ENCODE measurements around the gene HOXB9. TPM values are rescaled to one million over a fixed set of nuclear protein-coding genes. Genes with fewer than 3 reads are reported as not detected.

The HOXB9 gene
- total RNA-seq, 1 experiment from 2014 or later: not detected

DNA sequence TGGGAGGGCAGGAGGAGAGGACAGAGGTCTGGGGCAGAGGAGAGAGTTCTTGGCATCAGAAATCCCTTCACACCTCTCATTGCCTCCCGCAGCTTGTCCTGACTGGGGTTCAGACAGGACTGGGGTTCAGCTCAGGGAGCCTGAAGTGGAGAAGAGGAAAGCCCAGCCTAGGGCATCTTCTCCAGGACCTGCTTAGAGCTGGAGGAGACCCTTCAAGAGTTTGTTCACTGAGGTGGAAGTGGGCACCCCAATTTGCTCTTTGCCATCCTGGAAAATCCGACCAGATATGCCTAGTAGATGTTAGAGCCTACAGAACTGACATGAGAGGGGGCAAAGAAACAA, 38.1 kb downstream of the HOXB9 start:
- Histone ChIP-seq H4K20me1 (ENCODE audit: control insufficient read depth, insufficient read depth, insufficient read length) (no peaks in the 10 kb centered on the region), H4K8ac (replicated peaks; ENCODE audit: insufficient read length, low read depth, low read length) (no peak overlapping the region), H2BK20ac (ENCODE audit: low read depth, low read length, poor library complexity, severe bottlenecking) (no peak overlapping the region), H3K9ac (ENCODE audit: extremely low read depth, insufficient read length, low read length) (no peak overlapping the region), H3K79me1 (ENCODE audit: insufficient read depth, low read depth, low read length, poor library complexity, severe bottlenecking) (no peaks in the 10 kb centered on the region), H3K23me2 (ENCODE audit: insufficient read length, low read depth, low read length, poor library complexity, severe bottlenecking) (peaks cover 3% of the 10 kb centered on the region), H3K56ac (ENCODE audit: insufficient read length, low read depth, low read length) (no peak overlapping the region), H3K9me3 (ENCODE audit: control insufficient read depth, low read depth, low read length) (no peaks in the 10 kb centered on the region), H3K27me3 (ENCODE audit: insufficient read depth, low read length) (peaks cover 100% of the 10 kb centered on the region), H3K4me1 (ENCODE audit: insufficient read depth, low read length) (no peaks in the 10 kb centered on the region), H2BK15ac (ENCODE audit: low read depth, low read length) (no peak overlapping the region), H3K23ac (ENCODE audit: insufficient read length, low read depth, low read length) (no peak overlapping the region), H2BK120ac (ENCODE audit: low read depth, low read length, poor library complexity, severe bottlenecking) (no peak overlapping the region), H4K5ac (ENCODE audit: insufficient read length, low read depth, low read length) (no peak overlapping the region), H3K18ac (ENCODE audit: insufficient read length, low read depth, low read length) (no peak overlapping the region), H3K79me2 (ENCODE audit: insufficient read depth, low read length) (no peaks in the 10 kb centered on the region), H3K14ac (ENCODE audit: insufficient read depth, low read length) (no peak overlapping the region), H2AK5ac (ENCODE audit: insufficient read length, low read length) (no peak overlapping the region), H3K27ac (ENCODE audit: insufficient read length, low read depth, low read length) (no peak overlapping the region), H2BK12ac (ENCODE audit: insufficient read length, low read depth, low read length) (no peak overlapping the region), H2AFZ (ENCODE audit: low read length) (no peak overlapping the region), H3K4ac (ENCODE audit: low read depth, low read length) (no peak overlapping the region), H2BK5ac (ENCODE audit: insufficient read length, low read length) (no peak overlapping the region), H3K4me2 (ENCODE audit: insufficient read depth, insufficient read length, low read length) (no peak overlapping the region), H3T11ph (ENCODE audit: low read length) (no peak overlapping the region), H4K91ac (ENCODE audit: insufficient read length, low read depth, low read length) (no peak overlapping the region)
- TF ChIP-seq, protein P1, sequence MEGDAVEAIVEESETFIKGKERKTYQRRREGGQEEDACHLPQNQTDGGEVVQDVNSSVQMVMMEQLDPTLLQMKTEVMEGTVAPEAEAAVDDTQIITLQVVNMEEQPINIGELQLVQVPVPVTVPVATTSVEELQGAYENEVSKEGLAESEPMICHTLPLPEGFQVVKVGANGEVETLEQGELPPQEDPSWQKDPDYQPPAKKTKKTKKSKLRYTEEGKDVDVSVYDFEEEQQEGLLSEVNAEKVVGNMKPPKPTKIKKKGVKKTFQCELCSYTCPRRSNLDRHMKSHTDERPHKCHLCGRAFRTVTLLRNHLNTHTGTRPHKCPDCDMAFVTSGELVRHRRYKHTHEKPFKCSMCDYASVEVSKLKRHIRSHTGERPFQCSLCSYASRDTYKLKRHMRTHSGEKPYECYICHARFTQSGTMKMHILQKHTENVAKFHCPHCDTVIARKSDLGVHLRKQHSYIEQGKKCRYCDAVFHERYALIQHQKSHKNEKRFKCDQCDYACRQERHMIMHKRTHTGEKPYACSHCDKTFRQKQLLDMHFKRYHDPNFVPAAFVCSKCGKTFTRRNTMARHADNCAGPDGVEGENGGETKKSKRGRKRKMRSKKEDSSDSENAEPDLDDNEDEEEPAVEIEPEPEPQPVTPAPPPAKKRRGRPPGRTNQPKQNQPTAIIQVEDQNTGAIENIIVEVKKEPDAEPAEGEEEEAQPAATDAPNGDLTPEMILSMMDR (conservative IDR thresholded peaks at IDR 0.05): no peak
- Mint-ChIP-seq H3K4me3 (no peak overlapping the region), H3K9me3 (peaks cover 7 to 14% of the 10 kb centered on the region in 2 experiments; a peak in 3 of 5 replicates), H3K4me1 (peaks cover 13 to 27% of the 10 kb centered on the region in 2 experiments), H3K27me3 (ENCODE audit: low read depth) (peaks cover 100% of the 10 kb centered on the region), H3K27ac (no peak overlapping the region), H3K36me3 (ENCODE audit: insufficient read depth in 1 of 3, low read depth in 3 of 3) (no peaks in the 10 kb centered on the region; a peak in 1 of 7 replicates)
- no peak for DNase-seq
- no CpG with 5 or more reads among the region's 2 CpGs for WGBS (ENCODE audit: extremely low coverage, insufficient read length, low lambda C conversion rate)

Data from H9 (cell line).